Pancreas (tissue), 10 donors: ENCODE measurements around the gene CRYBG3. TPM values are rescaled to one million over a fixed set of nuclear protein-coding genes. Genes with fewer than 3 reads are reported as not detected.
A peak's percentile ranks its signal among the peaks of the same experiment; 100 is the strongest.

Experiments used
- ATAC-seq, 4 donors: fragments of 200-7000 bp; cut with Tn5 transposase; one replicate each; pipeline versions ENCODE4 v1.8.0 to v1.9.1; 2020; ENCODE audit warnings: mild to moderate bottlenecking in 4 of 4, moderate library complexity in 4 of 4
- DNase-seq, 6 donors: peaks; one replicate each; pipeline ENCODE4 v3.0.0-alpha.2; 2020
- FAIRE-seq: peaks from 2 replicates; lab custom pipeline; 2012; peaks lifted over from hg19 to GRCh38; lab: Jason Lieb, UNC
- H3K27ac ChIP-seq, 4 donors: fragments of 200-600 bp; sonication (generic); 1 replicate in 3 of 4; 2 replicates in 1 of 4; pipeline versions ENCODE4 v1.5.0 to v1.8.0; 2020
- H3K27me3 ChIP-seq, 4 donors: fragments of 200-600 bp; one replicate each; pipeline ENCODE4 v1.8.0; 2021
- H3K36me3 ChIP-seq, 3 donors: fragments of 200-600 bp; sonication (generic) in 1 of 3; one replicate each; pipeline versions ENCODE4 v1.5.0 to v1.8.0; 2020 to 2021
- H3K4me1 ChIP-seq, 3 donors: fragments of 200-600 bp; one replicate each; pipeline ENCODE4 v1.8.0; 2021
- H3K4me3 ChIP-seq, 4 donors: fragments of 200-600 bp; sonication (generic) in 2 of 4; one replicate each; pipeline versions ENCODE4 v1.5.0 to v1.8.0; 2020 to 2021
- H3K9me3 ChIP-seq, 4 donors: fragments of 200-600 bp; one replicate each; pipeline ENCODE4 v1.8.0; 2021
- CTCF ChIP-seq, 4 donors: fragments of 200-600 bp; sonication (generic) in 3 of 4; IDR thresholded peaks; one replicate each; pipeline versions ENCODE4 v1.5.0 to v1.8.0; 2021; ENCODE audit warnings: antibody characterized with exemption in 4 of 4
- WGBS, 2 donors: extraction: QIAGEN DNeasy Blood & Tissue Kit; methylation state at CpG; one replicate each; pipeline ENCODE4 v1.1.7; 2013; 5-methylcytosine and 5-hydroxymethylcytosine counted together
- intact Hi-C, 3 donors: fragments of 100-400 bp; cut with DNase I; formaldehyde crosslinking; loops; one replicate each; pipeline versions ENCODE4 v1.11.1 to v1.14.2; 2022
- polyA plus RNA-seq, 2 donors: library from polyadenylated mRNA; stranded (reverse); fragments of 200-250 nt; gene quantifications; one replicate each; pipeline ENCODE4 v1.2.3, GENCODE V29; 2013
- total RNA-seq, 6 donors: library from RNA; stranded (reverse); fragmentation: NEBNext Ultra II Directional in 4 of 6; extraction: Animal tissue kit (Norgen Biotek cat#: 25700) in 4 of 6; gene quantifications; one replicate each; pipeline versions ENCODE4 v1.2.1 to v1.2.4, GENCODE V29; 2021 to 2023
- donor health status: healthy with polysubstance abuse.
- donor health status: DM: no; HTN: no; CAD: no; lungs with moderate emphysema.
- donor health status: DM: no; HTN: no; CAD: no.
- donor health status: control.
- donor health status: control.
- donor health status: Bipolar disorder and iron deficiency.
- donor health status: DM: yes; HTN: yes; CAD: no.
- donor health status: DM: no; HTN: no; CAD: no.
- donor health status: DM: no; HTN: no; CAD: no.
- donor health status: DM: yes; HTN: yes; CAD: no.

CRYBG3 gene
- total and polyA plus RNA-seq, 8 donors, result 3.1 to 15.2 (median 10.2) TPM

GRCh38 chr3:97883736-97884135 is 61.9 kb downstream of the CRYBG3 start:
- WGBS, 2 donors, result 58 to 64% methylated on average over 4 of the region's 4 CpGs
- no peak overlapping the region for H3K4me3 ChIP-seq
- H3K27ac ChIP-seq, result peak overlapping the region in 1 of 4 donors; percentile 67
- peaks cover 7 to 16% (median 16%) of the 10 kb centered on the region in 3 donors for H3K4me1 ChIP-seq
- H3K27me3 ChIP-seq, result no peaks in the 10 kb centered on the region
- FAIRE-seq, result no peak
- DNase-seq, result no peak
- no peak for ATAC-seq
- no peaks in the 10 kb centered on the region for H3K9me3 ChIP-seq
- no peak for TF ChIP-seq CTCF (IDR thresholded peaks at IDR 0.05)
- peaks cover 0 to 23% (median 0%) of the 10 kb centered on the region in 3 donors for H3K36me3 ChIP-seq
- intact Hi-C loops, result no loop called here

- H3K27me3 ChIP-seq, result no peaks in the 10 kb centered on the region
- DNase-seq (no peak), ATAC-seq (no peak), FAIRE-seq (no peak)
- intact Hi-C loops, result no loop called here
- H3K4me1 ChIP-seq, result peaks cover 7 to 16% (median 16%) of the 10 kb centered on the region in 3 donors
- peaks cover 0 to 26% (median 0%) of the 10 kb centered on the region in 3 donors for H3K36me3 ChIP-seq
- no peak overlapping the region for H3K27ac ChIP-seq
- no peak overlapping the region for H3K4me3 ChIP-seq
- TF ChIP-seq CTCF (IDR thresholded peaks at IDR 0.05), result no peak
- no peaks in the 10 kb centered on the region for H3K9me3 ChIP-seq
- WGBS, 2 donors, result 83 to 84% methylated on average over 2 of the region's 2 CpGs
These were observed 62.8 kb downstream of the CRYBG3 start for GRCh38 chr3:97884586-97885123.

DNA sequence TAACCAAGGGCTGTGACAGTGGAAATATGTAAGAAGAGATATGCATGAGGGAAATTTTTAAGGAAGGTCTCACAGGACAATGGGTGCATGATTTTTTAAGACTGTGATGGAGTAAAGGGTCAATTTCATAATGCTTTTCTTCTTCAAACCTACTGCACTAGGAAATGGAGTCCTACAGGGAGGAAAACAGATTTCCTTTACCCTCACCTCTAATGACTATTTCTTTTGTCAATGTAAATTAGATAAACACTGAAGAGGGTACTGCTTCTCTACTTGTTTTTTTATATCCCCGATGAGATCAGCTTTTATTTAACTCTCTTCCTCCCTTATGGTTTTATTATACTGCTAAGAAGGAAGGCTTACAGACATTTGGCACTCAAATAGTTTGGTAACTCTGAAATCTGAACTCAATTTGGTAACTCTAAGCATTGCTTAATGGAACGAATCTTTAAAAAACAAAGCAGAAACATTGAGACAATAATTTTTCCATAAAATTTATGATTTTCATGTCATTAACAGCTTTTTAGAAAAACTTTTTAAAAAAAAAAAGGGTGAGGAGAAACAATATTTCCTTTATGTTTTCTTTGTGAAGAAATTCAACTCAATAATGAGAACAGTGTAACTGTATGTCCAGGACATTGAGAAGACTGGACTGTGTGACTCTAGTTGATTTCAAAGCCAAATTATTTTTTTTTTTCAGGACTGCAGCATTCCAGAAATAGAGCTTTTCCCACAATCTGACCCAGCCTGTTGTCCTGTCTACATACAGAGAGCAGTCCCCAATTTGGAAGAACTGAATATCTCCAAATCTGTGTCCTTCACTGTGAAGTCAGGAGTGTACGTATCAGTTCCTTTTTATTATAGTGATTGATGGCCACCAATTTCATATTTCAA is 64.4 kb downstream of the CRYBG3 start:
- Histone ChIP-seq H3K27me3 (no peaks in the 10 kb centered on the region), H3K27ac (no peak overlapping the region), H3K4me1 (peaks cover 7 to 16% (median 16%) of the 10 kb centered on the region in 3 donors), H3K9me3 (no peaks in the 10 kb centered on the region), H3K36me3 (peaks cover 0 to 26% (median 0%) of the 10 kb centered on the region in 3 donors), H3K4me3 (no peak overlapping the region)
- 80 to 83% methylated on average over 3 of the region's 3 CpGs for WGBS, 2 donors
- no peak for FAIRE-seq
- intact Hi-C loops, result no loop called here
- no peak for ATAC-seq
- DNase-seq, result no peak
- no peak for TF ChIP-seq CTCF (IDR thresholded peaks at IDR 0.05)

DNA sequence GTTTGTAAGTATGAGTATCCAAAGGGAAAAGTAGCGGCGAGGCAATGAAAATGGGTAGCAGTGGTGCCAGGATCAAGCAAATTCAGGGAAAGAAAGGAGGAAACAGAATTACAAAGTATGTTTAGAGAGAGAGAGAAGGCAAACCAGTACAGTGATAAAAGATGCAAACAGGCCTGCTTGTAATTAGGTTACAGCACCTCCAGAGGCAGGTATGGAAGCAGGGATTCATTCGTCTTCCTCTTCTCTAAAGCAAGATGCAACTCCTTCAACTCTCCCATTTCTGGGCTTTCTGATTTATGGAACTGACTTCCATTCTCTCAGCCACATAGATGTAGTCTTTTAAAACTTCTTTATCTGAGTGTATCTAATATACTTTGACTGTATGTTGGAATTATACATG is 68.0 kb downstream of the CRYBG3 start:
- intact Hi-C loops, result no loop called here
- 91 to 93% methylated on average over 3 of the region's 3 CpGs for WGBS, 2 donors

More for the DNA sequence above, 68.0 kb downstream of the CRYBG3 start:
- FAIRE-seq, result no peak
- Histone ChIP-seq H3K4me3 (no peak overlapping the region), H3K4me1 (no peaks in the 10 kb centered on the region), H3K9me3 (no peaks in the 10 kb centered on the region), H3K27ac (no peak overlapping the region), H3K27me3 (no peaks in the 10 kb centered on the region), H3K36me3 (peaks cover 0 to 26% (median 0%) of the 10 kb centered on the region in 3 donors)
- DNase-seq, result no peak
- TF ChIP-seq CTCF (IDR thresholded peaks at IDR 0.05), result no peak
- no peak for ATAC-seq
